ENCODE results near the gene TNFAIP8L1. TPM values are rescaled to one million over a fixed set of nuclear protein-coding genes. Genes with fewer than 3 reads are reported as not detected.

Gene TNFAIP8L1
- total RNA-seq, 1 donor from 2014 or later = 4.4 TPM

DNA sequence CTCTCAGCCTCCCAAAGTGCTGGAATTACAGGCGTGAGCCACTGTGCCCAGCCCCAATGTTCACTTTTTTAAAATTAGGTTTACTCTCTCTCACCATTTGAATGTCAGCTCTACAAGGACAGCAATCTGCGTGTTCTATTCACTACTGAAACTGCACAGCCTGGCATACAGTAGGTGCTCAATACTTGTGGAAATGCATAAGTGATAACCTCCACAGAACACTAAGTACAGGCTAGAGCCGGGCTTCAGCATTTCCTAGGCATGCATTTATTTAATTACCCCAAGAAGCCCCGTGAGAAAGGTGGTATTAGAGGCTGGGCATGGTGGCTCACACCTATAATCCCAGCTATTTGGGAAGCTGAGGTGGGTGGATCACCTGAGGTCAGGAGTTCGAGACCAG, 33.1 kb upstream of the TNFAIP8L1 start:
- intact Hi-C loops (cut with DNase I) = no loop called here
- DNase-seq (ENCODE audit: missing footprints) (no peak), ATAC-seq (no peak)

DNA sequence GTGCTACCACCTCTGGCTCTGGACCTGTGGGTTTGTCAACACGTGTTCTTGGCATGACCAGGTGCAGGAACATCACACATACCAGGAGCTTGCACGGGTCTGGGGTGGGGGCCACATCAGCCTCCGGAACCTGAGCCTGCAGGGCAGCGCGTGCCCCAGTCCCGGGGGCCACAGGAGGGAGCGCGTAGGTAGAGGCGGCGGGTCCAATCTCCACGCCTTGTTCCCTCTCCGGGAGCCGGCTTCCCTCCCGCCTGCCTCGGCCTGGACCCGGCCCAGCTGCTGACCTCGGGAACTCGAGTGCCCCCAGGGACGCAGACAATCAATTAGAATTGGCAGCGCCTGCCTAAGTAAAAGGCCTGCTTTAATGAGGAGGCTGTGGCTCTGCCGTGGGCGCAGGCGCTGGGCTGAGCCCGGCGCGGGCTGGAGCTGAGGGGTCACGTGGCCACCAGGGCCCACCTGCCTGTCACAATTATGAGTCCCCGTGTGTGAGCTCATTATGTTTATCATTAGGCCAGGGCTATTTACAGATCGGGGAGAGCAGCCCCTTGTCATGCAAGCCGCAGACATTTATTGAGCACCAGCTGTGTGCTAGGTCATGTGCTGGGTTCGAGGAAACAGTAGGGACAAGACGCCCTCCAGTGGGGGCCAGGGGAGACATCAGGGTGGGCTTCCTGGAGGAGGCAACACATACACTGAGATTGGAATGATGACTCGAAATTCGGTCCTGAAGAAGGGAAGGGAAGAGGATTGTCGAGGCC, 32.2 kb upstream of the TNFAIP8L1 start:
- intact Hi-C loops (cut with DNase I) = no loop called here
- ATAC-seq (peak; percentile 63), DNase-seq (ENCODE audit: missing footprints) (peak; percentile 78)

DNA sequence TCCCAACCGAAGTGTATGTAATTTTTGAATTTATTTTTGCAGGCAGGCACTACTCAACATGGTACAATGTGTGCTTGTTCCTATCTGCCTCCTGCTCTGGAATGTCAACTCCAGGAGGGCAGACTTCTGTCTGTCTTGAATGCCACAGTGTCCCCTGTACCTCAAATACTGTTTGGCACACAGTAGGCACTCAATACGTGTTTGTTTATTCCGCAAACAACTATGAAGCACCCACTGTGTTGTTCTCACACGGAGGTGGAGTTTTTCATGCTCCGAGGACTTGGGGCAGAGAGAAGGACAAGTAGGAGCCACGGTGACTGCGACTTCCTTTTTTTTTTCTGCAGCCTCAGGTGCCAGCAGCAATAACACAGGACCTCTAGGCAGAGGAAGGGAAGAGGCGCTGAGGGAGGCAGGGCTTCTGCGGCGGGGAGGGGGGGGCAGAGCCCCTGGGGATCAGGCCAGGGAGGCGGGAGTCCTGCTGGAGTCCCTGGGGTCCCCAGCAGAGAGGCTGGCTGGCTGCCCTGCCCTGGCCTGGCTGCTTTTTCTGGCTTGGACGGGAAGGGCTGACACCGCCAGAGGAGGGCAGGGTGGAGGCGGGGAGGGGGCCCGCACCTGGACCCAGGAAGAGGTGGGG, 29.3 kb upstream of the TNFAIP8L1 start:
- DNase-seq (ENCODE audit: missing footprints) (no peak), ATAC-seq (peak; percentile 86)
- intact Hi-C loops (cut with DNase I) = no loop called here

DNA sequence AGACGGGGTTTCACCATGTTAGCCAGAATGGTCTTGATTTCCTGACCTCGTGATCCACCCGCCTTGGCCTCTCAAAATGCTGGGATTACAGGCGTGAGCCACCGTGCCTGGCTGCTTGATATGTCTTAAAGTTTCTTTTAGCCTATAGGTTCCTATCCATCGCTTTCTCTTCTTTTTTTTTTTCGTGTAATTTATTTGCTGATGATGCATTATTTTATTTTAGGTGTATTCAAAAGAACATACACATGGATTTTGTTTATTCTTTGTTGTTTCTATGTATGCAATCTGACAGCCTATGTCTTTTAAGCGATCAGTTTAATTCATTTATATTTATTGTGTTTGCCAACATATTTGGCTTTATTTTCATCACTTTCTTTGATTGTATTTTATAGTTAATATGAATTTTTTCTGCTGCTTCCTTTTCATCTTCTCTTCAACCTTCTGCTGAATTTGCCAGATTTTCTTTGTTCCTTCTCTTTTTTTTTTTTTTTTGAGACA, 26.0 kb upstream of the TNFAIP8L1 start:
- no peak for ATAC-seq
- intact Hi-C loops (cut with DNase I) = no loop called here

DNA sequence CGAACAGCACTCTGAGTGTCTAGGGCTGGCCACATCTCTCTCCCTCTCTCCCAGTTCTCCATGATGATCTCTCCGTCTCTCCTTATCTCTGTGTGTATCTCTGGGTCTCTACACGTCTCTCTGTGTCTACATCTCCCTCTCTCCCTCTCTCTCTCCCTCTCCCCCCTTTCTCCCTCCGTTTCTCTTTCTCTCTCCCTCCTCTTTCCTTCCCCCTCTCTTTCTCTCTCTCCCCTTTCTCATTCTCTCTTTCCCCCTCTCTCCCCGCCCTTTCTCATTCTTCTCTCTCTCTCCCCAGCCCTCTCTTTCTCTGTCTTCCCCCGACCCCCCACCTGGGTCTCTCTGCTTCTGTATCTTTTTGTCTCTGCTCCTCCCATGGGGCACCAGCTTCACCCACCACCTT, 21.3 kb upstream of the TNFAIP8L1 start:
- DNase-seq (ENCODE audit: missing footprints) = no peak
- no peak for ATAC-seq
- intact Hi-C loops (cut with DNase I) = no loop called here

More for the DNA sequence above, 26.0 kb upstream of the TNFAIP8L1 start:
- no peak for DNase-seq (ENCODE audit: missing footprints)

DNA sequence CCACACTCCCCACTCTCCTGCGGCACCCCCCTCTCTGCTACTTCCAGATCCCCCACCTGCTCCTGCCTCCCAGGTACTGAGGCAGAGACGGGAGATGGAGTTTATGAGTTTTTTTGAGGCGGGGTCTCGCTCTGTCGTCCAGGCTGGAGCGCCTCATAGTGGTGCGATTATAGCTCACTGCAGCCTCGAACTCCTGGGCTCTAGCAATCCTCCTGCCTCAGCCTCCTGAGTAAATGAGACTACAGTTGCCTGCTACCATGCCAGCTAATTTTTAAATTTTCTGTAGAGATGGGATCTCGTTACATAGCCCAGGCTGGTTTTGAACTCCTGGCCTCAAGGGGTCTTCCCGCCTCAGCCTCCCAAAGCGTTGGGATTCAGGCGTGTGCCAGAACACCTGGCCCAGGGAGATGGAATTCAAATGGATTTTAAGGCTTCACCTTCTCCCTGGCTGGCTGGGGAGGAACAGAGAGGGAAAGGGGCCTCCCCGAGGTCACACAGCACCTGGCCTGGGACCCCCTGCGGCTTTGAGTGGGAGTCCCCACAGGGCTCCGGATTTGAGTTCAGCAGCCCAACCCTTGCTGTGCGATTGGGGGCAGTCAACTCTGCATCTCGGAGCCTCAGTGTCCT, 19.5 kb upstream of the TNFAIP8L1 start:
- ATAC-seq = no peak
- no peak for DNase-seq (ENCODE audit: missing footprints)
- intact Hi-C loops (cut with DNase I) = no loop called here

DNA sequence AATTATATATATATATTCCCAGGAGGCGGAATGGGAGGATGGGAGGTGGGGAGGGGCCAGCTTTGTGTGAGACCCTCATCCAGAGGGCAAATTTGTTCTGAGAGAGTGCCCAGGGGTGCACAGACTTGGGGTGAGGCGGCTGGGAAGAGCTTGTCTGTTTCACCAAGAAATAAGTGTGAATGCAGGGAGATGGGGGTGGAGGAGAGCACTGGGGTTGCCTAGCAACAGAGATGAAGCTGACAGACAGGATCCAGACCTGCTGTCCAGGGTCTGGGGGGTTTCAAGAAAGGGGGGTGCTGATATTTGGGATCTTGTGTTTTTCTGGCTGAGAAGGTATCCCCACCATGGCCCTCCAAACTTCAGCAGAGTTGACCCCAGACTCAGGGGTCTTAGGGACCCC, 18.6 kb upstream of the TNFAIP8L1 start:
- DNase-seq (ENCODE audit: missing footprints) (no peak), ATAC-seq (no peak)
- intact Hi-C loops (cut with DNase I) = no loop called here

DNA sequence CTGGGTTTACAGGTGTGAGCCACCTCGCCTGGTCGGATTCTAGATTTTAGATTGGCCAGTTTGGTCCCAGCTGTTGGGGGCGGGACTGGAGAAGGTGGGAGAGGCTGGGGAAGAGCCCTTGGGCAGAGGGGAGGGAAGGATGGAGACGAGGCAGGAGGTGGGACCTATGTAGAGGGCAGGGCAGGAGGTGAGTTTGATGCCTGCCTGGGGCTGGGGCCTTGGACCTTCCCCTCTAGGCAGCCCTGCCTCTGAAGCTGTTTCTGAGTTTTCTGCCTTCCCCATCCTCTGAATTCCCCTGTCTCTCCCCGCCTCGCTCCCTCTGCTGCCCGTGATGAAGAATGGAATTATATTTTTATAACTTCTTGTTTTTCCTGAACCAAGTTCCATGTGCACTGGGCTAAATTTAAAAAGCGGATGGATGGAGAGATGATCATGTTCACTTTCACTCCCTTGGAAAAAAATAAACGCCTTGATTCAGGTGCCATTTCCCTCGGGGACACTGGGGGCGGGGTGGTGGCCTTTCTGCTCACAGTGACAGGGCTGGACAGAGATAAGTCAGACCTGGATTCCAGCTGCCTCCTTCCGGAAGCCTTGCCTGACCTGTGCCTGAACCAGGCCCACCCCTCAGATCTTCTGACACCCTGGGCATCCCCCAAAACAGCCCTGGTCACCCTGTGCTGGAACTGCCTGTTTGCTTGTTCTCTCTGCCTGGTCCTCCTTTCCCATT, 16.5 kb upstream of the TNFAIP8L1 start:
- DNase-seq (ENCODE audit: missing footprints) (no peak), ATAC-seq (no peak)
- intact Hi-C loops (cut with DNase I) = no loop called here

DNA sequence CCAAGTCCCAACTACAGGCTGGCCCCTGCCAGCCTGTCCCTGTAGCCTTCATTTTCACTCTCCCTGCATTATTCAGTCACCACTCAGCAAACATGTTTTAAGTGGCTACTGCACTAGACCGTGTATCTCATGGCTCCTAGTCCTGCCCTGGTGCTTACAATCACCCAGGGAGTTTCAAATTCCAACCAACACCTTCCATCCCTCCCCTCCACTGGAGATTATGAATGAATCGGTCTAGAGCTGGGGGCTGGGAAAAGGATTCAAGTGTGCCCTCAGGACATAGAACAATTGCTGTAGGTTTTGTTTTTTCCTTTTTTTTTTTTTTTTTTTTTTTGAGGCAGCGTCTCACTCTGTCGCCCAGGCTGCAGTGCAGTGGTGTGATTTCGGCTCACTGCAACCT, 15.0 kb upstream of the TNFAIP8L1 start:
- intact Hi-C loops (cut with DNase I) = no loop called here
- DNase-seq (ENCODE audit: missing footprints) = no peak
- no peak for ATAC-seq

DNA sequence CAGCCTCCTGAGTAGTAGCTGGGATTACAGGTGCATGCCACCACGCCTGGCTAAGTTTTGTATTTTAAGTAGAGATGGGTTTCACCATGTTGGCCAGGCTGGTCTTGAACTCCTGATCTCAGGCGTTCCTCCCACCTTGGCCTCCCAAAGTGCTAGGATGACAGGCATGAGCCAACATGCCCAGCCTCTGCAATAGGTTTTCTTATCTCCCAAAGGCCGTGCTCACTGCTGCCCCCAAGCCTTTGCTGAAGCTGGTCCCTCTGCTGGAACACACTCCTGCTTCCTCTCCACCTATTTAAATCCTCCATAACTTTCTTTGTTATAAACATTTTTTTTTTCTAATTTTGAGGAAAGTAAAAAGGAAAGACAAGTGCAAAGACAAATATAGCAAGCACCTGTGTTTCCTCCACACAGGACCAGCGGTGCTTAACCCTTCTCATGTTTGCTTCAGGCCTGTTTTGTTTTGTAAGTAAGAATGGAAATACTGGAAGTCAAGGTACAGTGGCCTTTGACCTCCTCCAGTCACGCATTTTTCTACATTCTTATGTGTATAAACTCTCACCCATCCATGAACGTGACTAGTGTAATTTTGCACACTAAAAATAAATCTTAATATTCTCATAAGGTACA, 14.5 kb upstream of the TNFAIP8L1 start:
- DNase-seq (ENCODE audit: missing footprints) (no peak), ATAC-seq (no peak)
- intact Hi-C loops (cut with DNase I) = no loop called here

DNA sequence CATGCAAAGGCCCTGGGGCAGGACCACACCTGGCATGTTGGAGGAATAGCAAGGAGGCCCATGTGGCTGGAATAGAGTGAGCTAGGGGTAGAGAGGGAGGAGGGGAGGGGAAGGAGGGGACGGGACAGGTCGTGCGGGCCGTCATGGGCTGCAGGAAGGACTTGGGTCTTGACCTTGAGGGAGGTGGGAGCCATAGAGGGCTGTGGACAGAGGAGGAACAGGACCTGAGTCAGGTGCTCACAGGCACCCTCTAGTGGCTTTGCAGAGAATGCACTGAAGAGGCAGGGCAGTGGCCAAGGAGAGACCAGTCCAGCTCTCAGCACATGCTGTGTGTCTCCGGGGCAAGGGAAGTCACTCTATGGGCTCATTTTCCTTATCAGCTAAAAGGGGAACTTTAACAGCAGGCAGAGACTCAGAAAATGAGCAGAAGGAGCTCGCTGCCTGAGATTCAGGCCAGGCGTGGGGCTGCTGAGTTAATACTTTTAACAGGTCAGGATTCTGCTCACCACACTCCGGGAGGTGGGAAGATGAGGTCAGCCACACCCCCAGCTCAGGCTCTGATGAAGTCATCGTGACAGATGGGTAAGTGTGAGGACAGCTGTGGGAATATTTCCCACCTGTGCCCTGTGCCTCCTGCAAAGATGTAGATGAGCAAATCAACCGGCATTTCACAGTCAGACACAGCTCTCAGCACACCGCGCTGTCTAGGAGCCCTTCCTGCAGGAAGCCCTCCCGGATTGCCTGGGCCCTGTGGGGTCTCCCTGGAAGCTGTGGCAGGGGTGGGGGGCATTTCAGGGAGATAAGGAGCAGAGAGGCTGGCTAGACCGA, 6.0 kb upstream of the TNFAIP8L1 start:
- ATAC-seq (peak; percentile 69), DNase-seq (ENCODE audit: missing footprints) (no peak)
- intact Hi-C loops (cut with DNase I) = no loop called here

DNA sequence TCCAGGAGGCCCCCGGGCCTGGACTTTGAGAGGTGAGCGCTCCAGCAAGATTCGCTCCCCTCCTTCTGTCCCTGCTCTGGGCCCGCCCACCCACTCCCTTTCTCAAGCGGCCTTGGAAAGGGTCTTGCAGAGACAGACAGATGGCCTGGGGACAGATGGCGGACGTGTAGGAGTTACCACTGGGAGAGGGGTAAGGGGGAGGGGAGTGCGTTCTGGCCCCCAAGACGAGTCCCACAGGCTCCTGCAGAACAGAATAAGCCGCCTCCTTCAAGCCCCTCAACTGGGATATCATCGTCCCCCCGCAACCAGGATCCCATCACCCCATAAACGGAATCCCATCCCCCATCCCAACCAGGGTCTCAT, 3.6 kb upstream of the TNFAIP8L1 start:
- intact Hi-C loops (cut with DNase I) = loop anchor here (1.0 kb wide), 1 partner anchor 59 kb away; no protein-coding TSS in a partner anchor
- no peak for DNase-seq (ENCODE audit: missing footprints)
- no peak for ATAC-seq

DNA sequence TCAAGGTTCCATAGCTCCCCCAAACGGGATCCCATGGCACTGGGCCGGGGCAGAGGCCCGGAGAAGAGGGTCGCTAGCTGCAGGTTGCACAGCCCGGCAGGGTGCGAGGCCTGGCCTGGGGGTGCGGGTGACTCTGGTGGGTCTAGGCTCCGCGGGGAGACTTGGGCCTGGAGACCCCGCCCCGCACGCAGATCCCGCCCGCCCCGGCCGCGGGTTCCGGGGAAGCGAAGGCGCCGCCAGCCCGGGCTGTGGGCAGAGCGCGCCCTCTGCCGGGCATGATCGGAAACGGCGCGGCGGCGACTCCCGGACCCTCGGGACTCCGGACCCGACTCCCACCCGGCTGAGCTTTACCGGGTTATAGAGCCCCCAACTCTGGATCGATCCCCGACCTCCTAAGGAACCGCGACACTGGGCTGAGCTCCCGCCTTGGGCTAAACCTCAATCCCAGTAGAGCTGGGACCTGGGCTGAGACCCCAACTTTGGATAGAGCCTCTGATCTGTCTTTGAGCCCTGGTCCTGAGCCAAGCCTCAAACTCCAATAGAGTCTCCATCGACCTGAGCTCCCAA, 3.1 kb upstream of the TNFAIP8L1 start:
- intact Hi-C loops (cut with DNase I) = loop anchor here (1.0 kb wide), 1 partner anchor 60 kb away; no protein-coding TSS in a partner anchor
- DNase-seq (ENCODE audit: missing footprints) (peak; percentile 87), ATAC-seq (peak; percentile 27)

DNA sequence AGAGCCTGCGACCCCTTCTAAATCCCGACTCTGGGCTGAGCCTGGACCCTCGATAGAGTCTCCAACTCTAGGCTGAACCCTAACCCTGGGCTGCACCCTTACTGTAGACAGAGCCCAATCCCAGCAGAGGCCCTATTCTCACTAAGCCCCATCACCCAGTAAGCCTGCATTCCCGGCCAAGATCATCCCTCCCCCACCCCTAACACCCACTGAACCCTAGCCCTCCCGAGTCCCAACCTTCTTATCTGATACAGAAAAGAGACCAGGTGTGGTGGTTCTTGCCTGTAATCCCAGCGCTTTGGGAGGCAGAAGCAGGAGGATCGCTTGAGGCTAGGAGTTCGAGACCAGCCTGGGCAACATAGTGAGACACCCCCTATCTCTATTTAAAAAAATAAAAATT, 2.6 kb upstream of the TNFAIP8L1 start:
- intact Hi-C loops (cut with DNase I) = loop anchor here (1.0 kb wide), 1 partner anchor 60 kb away; no protein-coding TSS in a partner anchor
- DNase-seq (ENCODE audit: missing footprints) (no peak), ATAC-seq (no peak)

DNA sequence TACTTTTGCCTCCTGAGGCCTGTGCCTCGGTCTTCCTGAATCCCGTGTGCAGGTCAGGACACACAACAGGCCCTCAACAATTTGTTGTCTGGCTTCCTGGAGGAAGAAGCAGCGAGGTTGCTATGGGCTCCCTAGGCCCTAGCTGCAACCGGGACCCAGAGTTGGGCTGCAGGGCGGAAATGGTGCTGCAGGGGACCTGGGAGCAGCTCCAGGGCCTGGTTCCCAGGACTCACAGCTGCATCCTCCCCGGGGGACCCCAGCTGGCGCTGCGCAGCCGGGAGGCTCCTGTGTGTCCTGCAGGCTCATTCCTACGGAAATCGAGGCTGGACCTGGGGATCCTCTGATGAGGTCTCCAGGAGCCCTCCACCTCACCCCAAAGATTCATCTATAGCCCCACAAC, 999 bp upstream of the TNFAIP8L1 start:
- ATAC-seq (peak; percentile 15), DNase-seq (ENCODE audit: missing footprints) (peak; percentile 79)
- intact Hi-C loops (cut with DNase I) = no loop called here

DNA sequence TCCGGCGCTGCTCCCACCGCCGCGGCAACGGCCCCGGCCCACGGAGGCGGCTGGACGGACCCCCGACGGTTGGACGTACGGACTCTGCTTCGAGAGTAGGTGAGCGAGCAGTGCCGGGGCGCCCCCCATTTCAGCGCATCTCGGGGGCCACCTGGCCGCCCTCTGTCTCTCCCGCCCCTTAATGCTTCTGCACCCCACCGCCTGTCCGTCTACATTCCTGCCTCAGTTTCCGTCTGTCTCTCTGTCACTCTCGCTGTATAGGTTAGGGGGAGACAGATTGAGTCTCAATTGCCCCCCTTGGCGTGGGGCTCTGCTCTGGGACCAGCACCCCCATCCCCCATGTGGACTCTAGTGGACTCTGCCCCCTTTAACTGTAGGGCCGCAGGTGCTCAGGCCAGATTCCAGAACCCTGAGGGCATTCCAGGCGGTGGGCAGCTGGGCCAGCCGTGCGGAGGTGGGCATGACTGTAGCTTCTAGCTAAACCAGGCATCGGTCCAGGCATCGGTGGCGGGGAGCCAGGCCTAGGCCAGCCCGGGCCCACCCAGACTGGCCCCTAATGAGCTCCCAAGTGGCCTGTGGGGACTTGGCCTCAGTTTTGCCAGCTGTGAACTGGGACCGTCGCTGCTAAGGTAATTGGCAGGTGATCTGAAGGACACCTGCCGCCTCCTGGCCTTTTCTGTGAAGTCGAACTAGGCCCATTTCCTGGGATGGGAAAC, 373 bp downstream of the TNFAIP8L1 start:
- DNase-seq (ENCODE audit: missing footprints) = no peak
- intact Hi-C loops (cut with DNase I) = no loop called here

More for the DNA sequence above, 373 bp downstream of the TNFAIP8L1 start:
- no peak for ATAC-seq

All from Right ventricle myocardium inferior (tissue), 1 donor.